ENCODE data around the gene RANBP3. TPM values are rescaled to one million over a fixed set of nuclear protein-coding genes. Genes with fewer than 3 reads are reported as not detected.
A peak's percentile ranks its signal among the peaks of the same experiment; 100 is the strongest.
"Not testable (repeated sequence)": the region's sequence is repeated elsewhere in the genome, so short reads cannot be mapped to it uniquely, and the experiment has no call there.

The RANBP3 gene
- polyA plus RNA-seq, 3 donors: 61.7 to 66.0 (median 65.9) TPM

DNA sequence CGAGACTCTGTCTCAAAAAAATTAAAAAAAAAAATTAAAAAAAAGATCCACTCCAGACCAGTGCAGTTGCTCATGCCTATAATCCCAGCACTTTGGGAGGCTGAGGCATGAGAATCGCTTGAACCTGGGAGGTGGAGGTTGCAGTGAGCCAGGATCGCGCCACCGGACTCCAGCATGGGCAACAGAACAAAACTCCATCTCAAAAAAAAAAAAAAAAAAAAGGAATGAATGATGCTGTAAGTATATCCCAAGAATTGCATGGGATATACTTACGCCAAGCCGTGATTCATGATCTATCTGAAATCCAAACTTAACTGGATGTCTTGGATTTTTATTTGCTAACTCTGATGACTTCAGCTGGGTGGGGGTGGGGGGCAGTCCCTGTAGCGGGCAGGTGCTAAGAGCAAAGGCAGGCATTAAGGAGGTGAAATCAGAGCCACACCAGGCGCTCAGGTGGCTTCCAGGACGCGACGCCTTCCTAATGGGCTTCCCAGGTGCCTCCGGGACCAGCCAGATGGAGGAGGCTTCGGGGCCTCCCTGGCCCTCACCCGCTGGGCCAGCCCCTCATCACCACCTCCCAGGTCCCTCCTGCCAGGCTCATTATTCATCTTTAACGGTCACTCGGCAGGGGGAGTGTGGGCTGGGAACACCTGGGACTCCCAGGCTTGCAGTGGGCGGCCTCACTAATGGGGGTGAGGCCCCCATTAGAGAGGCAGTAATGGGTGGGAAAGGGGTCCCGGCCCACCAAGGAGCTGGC is 96.2 kb downstream of the RANBP3 start:
- no peak for DNase-seq (ENCODE audit: extremely low read depth in 1 of 11, low read depth in 9 of 11, low spot score in 4 of 11)

DNA sequence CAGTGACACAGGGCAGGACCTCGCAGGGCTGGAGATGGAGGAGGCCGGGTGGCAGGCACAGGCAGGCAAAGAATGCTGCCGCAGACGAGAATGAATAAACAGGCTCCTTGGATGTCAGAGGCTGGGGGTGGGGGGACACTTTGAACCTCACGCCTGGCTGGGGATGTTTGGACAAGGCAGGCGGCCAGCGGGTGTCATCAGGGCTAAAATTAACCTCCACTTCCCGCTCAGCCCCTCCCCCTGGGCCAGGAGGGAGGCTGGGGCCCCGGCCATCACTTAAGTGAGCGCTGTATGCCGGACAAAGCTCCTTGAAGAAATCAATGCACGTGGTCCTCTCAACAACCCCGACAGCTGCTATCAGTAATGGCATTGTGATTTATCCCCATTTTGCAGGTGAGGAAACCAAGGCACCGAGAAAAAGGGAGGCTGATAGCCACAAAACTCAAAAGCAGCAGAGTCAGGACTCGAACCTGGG is 97.3 kb downstream of the RANBP3 start:
- DNase-seq (ENCODE audit: extremely low read depth in 1 of 11, low read depth in 9 of 11, low spot score in 4 of 11): peak in 1 of 11 donors; percentile 73

DNA sequence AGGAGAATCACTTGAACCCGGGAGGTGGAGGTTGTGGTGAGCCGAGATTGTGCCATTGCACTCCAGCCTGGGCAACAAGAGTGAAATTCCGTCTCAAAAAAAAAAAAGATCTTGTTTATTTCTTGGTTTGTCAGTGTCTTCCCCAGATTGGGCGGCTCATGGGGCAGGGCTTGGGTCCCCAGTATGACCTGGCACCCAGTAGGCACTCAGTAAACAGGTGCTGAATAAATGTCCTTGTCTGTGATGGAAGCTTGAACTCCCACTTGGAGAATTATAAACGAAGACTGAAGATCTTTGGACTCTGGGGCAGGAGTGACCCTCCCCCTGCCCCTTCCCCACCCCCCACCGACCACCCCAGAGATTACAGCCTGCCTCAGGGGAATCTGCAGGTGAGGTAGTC is 97.7 kb downstream of the RANBP3 start:
- no peak for DNase-seq (ENCODE audit: extremely low read depth in 1 of 11, low read depth in 9 of 11, low spot score in 4 of 11)

DNA sequence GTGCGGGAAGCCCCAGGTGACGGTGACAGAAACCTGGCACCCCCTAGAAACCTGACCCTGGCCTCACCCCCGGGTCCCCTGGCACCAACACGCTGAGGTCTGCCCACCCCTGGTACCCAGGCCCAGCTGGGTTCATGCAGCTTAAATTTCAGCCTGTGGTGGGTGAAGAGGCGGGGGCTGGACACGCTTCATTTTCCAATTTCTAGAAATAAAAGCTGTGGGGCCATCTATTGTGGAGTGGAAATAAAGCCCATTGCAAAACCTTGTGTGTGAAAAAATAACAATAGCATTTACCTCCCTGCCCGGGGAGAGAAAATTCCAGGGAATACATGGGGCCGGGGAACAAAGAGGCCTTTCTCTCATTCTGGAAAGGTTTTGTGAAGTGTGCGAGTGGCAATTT is 100.1 kb downstream of the RANBP3 start:
- DNase-seq (ENCODE audit: extremely low read depth in 1 of 11, low read depth in 9 of 11, low spot score in 4 of 11): no peak

DNA sequence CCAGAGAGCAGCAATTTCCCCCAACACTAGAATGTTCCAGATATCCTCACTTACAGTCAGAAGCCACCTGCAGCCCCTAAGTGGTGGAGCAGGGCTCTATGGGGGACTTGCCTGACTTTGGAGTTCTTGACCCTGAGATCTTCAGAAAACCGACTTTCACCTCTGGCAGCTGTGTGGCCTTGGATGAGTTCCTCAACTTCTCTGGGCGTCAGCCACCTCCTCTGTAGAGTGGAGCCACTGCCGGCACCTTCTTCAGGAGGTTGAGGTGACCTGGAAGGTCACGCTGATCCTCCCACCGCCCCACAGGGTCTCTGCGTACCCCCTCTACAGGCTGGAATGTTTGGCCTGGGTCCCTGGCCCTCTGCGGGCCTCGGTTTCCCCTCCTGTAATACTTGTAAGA is 100.5 kb downstream of the RANBP3 start:
- DNase-seq (ENCODE audit: extremely low read depth in 1 of 11, low read depth in 9 of 11, low spot score in 4 of 11): no peak

DNA sequence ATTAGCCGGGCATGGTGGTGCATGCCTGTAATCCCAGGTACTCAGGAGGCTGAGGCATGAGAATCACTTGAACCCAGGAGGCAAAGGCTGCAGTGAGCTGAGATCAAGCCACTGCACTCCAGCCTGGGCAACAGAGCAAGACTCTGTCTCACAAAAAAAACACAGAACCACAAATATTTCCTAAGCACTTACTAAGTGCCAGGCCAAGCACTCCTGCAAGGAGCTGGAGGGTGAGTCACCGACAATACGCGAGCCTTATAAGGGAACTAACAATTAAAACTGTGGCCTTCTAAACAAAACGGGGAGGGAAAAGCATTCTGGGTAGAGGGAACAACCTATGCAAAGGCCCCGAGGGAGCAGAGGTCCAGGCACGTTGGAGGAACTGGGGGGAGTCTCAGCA is 103.4 kb downstream of the RANBP3 start:
- not testable (repeated sequence) for DNase-seq (ENCODE audit: extremely low read depth in 1 of 11, low read depth in 9 of 11, low spot score in 4 of 11)

DNA sequence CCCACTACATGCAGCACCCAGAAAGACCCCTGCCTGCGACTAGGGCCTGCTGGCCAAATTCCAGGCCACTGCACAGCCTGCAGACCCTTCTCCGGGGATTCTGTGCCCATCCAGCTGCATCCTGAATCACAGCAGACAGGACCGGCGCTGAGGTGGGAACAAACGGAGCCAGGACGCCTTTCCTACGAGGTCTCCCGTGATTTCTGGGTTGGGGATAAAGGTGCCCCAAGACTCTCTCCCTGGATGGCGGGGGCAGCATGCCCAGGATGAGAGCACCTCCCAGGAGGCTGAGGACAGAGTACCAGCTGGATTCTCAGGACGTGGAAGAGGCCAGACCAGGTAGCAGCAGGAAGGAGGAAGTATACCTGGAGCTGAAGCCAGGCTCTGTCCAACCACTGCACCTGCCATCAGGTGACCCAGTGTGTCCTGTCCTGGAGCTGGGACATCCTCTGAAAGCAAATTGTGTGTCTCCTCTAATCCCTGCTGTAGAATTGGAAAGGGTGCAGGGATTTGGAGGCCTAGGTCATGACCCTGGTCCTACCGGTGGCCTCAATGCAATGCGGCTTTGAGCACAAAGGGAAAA is 104.2 kb downstream of the RANBP3 start:
- DNase-seq (ENCODE audit: extremely low read depth in 1 of 11, low read depth in 9 of 11, low spot score in 4 of 11): no peak

DNA sequence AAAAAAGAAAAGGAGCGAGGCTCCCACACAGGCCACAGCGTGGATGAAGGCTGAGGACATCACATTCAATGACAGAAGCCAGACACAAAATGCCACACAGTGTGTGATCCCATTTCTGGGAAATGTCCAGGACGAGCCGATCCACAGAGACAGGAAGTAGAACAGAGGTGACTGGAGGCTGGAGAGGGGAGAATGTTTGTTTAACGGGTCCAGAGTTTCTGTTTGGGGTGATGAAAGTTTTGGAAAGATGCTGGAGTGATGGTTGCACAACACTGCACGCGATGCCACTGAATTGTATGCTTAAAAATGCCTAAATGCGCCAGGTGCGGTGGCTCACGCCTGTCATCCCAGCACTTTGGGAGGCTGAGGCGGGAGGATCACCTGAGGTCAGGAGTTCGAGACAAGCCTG is 107.0 kb downstream of the RANBP3 start:
- DNase-seq (ENCODE audit: extremely low read depth in 1 of 11, low read depth in 9 of 11, low spot score in 4 of 11): no peak

DNA sequence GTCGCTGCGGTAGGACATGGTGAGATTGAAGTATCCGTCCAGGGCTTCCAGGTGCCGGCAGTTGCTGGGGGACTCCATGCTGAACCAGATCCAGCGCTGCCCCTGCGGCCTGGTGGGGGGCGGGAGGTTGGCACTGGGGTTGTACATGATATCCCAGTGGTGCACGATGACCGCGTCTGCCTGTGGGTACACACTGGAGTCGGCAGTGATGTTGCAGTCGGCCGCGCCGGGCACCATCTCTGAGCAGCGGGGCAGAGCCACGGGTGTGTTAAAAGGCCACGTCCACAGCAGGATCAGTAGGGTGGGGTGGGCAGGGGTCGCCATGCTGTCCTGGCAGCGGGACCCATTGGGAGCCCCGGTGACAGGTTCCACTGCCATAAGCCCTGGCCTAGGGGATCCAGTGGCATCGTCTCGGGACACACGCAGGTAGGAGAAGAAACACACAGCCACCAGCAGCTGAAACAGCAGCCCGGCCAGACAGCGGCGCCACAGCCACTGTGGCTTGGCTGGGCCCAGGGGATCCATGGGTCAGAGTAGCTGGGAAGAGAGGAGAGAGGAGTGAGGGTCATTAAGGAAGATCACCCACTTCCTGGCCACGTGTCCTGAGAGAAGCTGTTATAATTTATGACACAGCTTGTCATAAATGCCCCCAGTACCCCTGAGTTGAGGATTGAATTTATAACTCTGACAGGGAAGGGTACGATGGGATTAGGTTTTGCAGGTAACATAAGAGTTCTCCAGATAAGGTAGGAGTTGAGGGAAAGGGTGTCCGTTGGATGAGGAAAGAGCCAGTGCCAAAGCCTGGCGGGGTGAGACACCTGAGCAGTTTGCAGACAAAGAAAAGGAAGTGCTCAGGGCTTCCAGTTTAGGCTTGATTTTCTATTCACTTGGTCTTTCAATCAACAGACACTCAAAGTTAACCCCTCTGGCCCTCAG is 110.5 kb downstream of the RANBP3 start:
- DNase-seq (ENCODE audit: extremely low read depth in 1 of 11, low read depth in 9 of 11, low spot score in 4 of 11): no peak

Other genes with a start within 250 kb of the RANBP3 start
- gene PRR22, start 193.4 kb downstream of the RANBP3 start, polyA plus RNA-seq (ENCODE audit: insufficient read length in 3 of 3): 1 to 10 TPM; 2.4 to 5.0 (median 2.5) TPM
- 10 to 100 TPM; 21.2 to 35.0 (median 31.2) TPM for gene DUS3L, start 187.0 kb downstream of the RANBP3 start, polyA plus RNA-seq (ENCODE audit: insufficient read length in 3 of 3)
- 1 to 10 TPM; 2.3 to 3.8 (median 3.6) TPM for gene NRTN, start 173.1 kb downstream of the RANBP3 start, polyA plus RNA-seq (ENCODE audit: insufficient read length in 3 of 3)
- 10 to 100 TPM; 10.4 to 20.7 (median 14.1) TPM for gene FUT6, start 138.4 kb downstream of the RANBP3 start, polyA plus RNA-seq (ENCODE audit: insufficient read length in 3 of 3)
- 1 to 10 TPM in 1 of 3 donors, under 1 TPM in 2; 0.40 to 1.9 (median 0.89) TPM for gene FUT3, start 126.7 kb downstream of the RANBP3 start, polyA plus RNA-seq (ENCODE audit: insufficient read length in 3 of 3)
- gene FUT5, start 107.6 kb downstream of the RANBP3 start, polyA plus RNA-seq (ENCODE audit: insufficient read length in 3 of 3): under 1 TPM in 2 of 3 donors, not detected in 1; 0.06 to 0.17 TPM
- gene NDUFA11, start 74.3 kb downstream of the RANBP3 start, polyA plus RNA-seq (ENCODE audit: insufficient read length in 3 of 3): 100 to 1,000 TPM; 130 to 197 (median 179) TPM
- 10 to 100 TPM in 1 of 3 donors, 1 to 10 TPM in 2; 5.7 to 10.9 (median 5.9) TPM for gene VMAC, start 73.3 kb downstream of the RANBP3 start, polyA plus RNA-seq (ENCODE audit: insufficient read length in 3 of 3)
- 10 to 100 TPM; 16.6 to 43.9 (median 29.6) TPM for gene CAPS, start 63.9 kb downstream of the RANBP3 start, polyA plus RNA-seq (ENCODE audit: insufficient read length in 3 of 3)
- gene RFX2, start 132.4 kb upstream of the RANBP3 start, polyA plus RNA-seq (ENCODE audit: insufficient read length in 3 of 3): 10 to 100 TPM in 1 of 3 donors, 1 to 10 TPM in 2; 6.9 to 11.1 (median 8.1) TPM
- gene ACSBG2, start 157.5 kb upstream of the RANBP3 start, polyA plus RNA-seq (ENCODE audit: insufficient read length in 3 of 3): 1 to 10 TPM in 2 of 3 donors, under 1 TPM in 1; 0.80 to 2.8 (median 1.9) TPM